ENCODE results near the gene HLA-DOA. TPM values are rescaled to one million over a fixed set of nuclear protein-coding genes. Genes with fewer than 3 reads are reported as not detected.

Gene HLA-DOA
- polyA plus RNA-seq, 1 donor (not counting 4 experiments of a cell fraction or from before 2014, with no cell fraction given): not detected

DNA sequence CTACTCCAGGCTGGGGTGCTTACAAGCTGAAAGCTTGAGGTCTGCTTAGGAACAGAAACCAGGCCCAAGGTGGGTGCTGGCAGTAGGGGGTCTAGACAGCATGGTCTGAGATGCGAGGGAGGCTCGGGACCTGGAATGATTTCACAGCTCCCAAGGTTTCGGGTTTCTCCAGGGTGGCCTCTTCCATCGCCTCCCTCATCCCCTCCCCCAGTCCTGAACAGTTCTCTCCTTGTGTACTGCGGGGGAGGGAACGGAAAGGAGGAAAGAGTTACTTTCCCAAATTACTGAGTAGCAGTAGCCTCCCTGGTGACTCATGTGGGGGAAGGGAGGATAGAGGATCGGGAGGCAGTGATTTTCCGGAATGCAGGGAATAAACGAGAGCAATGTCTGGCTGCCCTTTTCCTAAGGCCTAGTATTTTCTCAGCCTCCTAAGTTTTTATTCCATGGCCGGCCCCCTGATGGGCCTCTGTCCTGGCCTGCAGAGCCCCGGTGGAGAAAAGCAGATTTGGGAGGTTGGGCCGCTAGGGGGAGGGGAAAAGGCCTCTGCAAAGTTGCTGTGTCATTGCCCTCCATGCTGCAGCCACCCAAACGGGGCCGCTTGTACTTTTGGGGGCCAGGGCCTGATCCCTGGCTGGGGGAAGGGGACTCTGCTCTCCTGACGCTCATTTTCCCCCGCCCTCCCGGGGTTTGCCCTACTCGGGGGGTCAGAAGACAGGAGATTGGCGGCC is 39.5 kb downstream of the HLA-DOA start:
- dilution Hi-C loops (cut with MboI; ENCODE audit: extremely low pct_ligation_motif_present, low sequenced_read_pairs): no loop called here
- peaks cover 39% of the 10 kb centered on the region for H3K79me2 ChIP-seq (ENCODE audit: control insufficient read depth, insufficient read depth, low read length)
- H3K4me3 ChIP-seq (ENCODE audit: control insufficient read depth in 2 of 3, extremely low read depth in 1 of 3, insufficient read depth in 2 of 3, low read depth in 1 of 3, low read length in 3 of 3): peak overlapping the region; percentile 58 to 87 (median 74)
- no peak overlapping the region for H2AFZ ChIP-seq (ENCODE audit: control insufficient read depth, low read length)
- peaks cover 26% of the 10 kb centered on the region for H4K20me1 ChIP-seq (ENCODE audit: control insufficient read depth, extremely low read depth, insufficient read depth, low read length)
- H3K27ac ChIP-seq (ENCODE audit: control insufficient read depth, insufficient read depth, low read length): peak overlapping the region; percentile 100
- peak overlapping the region; percentile 74 for H3K4me2 ChIP-seq (ENCODE audit: control insufficient read depth, extremely low read depth, insufficient read depth, low read depth, low read length)
- no peak for FAIRE-seq
- H3K27me3 ChIP-seq (ENCODE audit: control insufficient read depth, extremely low read depth, insufficient read depth, low read length): no peaks in the 10 kb centered on the region
- no peak for TF ChIP-seq EZH2 (IDR thresholded peaks at IDR 0.05; ENCODE audit: low read length)
- peak in 2 of 3 experiments; percentile 16 to 31 for TF ChIP-seq CTCF (optimal IDR thresholded peaks at IDR 0.05 in 1 of 3, IDR thresholded peaks at IDR 0.05 in 1 of 3, conservative IDR thresholded peaks at IDR 0.05 in 1 of 3; ENCODE audit: extremely low read depth in 1 of 3, insufficient read depth in 2 of 3, low read length in 3 of 3)
- H3K36me3 ChIP-seq (ENCODE audit: control insufficient read depth in 2 of 2, extremely low read depth in 1 of 2, insufficient read depth in 2 of 2, low read length in 2 of 2): peaks cover 19 to 28% of the 10 kb centered on the region in 2 experiments
- peak overlapping the region; percentile 100 for H3K9ac ChIP-seq (ENCODE audit: control insufficient read depth, extremely low read depth, insufficient read depth, low read length)
- no peak for DNase-seq (ENCODE audit: low read depth, low spot score)
- peaks cover 11% of the 10 kb centered on the region for H3K4me1 ChIP-seq (ENCODE audit: control insufficient read depth, extremely low read depth, insufficient read depth, low read length)
- H3K9me1 ChIP-seq (ENCODE audit: control insufficient read depth, extremely low read depth, insufficient read depth, low read length): no peaks in the 10 kb centered on the region
- no peaks in the 10 kb centered on the region for H3K9me3 ChIP-seq (ENCODE audit: control insufficient read depth, low read depth, low read length)

GRCh38 chr6:32968867-32969684 is 40.3 kb downstream of the HLA-DOA start:
- TF ChIP-seq EZH2 (IDR thresholded peaks at IDR 0.05; ENCODE audit: low read length) (no peak), CTCF (optimal IDR thresholded peaks at IDR 0.05 in 1 of 3, IDR thresholded peaks at IDR 0.05 in 1 of 3, conservative IDR thresholded peaks at IDR 0.05 in 1 of 3; ENCODE audit: extremely low read depth in 1 of 3, insufficient read depth in 2 of 3, low read length in 3 of 3) (peak in 2 of 3 experiments; percentile 12 to 36)
- dilution Hi-C loops (cut with MboI; ENCODE audit: extremely low pct_ligation_motif_present, low sequenced_read_pairs): no loop called here
- Histone ChIP-seq H3K9me1 (ENCODE audit: control insufficient read depth, extremely low read depth, insufficient read depth, low read length) (no peaks in the 10 kb centered on the region), H3K4me3 (ENCODE audit: control insufficient read depth in 2 of 3, extremely low read depth in 1 of 3, insufficient read depth in 2 of 3, low read depth in 1 of 3, low read length in 3 of 3) (peak overlapping the region; percentile 58 to 87 (median 74)), H3K27ac (ENCODE audit: control insufficient read depth, insufficient read depth, low read length) (peak overlapping the region; percentile 100), H2AFZ (ENCODE audit: control insufficient read depth, low read length) (no peak overlapping the region), H3K36me3 (ENCODE audit: control insufficient read depth in 2 of 2, extremely low read depth in 1 of 2, insufficient read depth in 2 of 2, low read length in 2 of 2) (peaks cover 12 to 20% of the 10 kb centered on the region in 2 experiments), H3K9me3 (ENCODE audit: control insufficient read depth, low read depth, low read length) (no peaks in the 10 kb centered on the region), H3K4me1 (ENCODE audit: control insufficient read depth, extremely low read depth, insufficient read depth, low read length) (peaks cover 8% of the 10 kb centered on the region), H3K27me3 (ENCODE audit: control insufficient read depth, extremely low read depth, insufficient read depth, low read length) (no peaks in the 10 kb centered on the region), H3K79me2 (ENCODE audit: control insufficient read depth, insufficient read depth, low read length) (peaks cover 31% of the 10 kb centered on the region), H3K9ac (ENCODE audit: control insufficient read depth, extremely low read depth, insufficient read depth, low read length) (peak overlapping the region; percentile 100), H4K20me1 (ENCODE audit: control insufficient read depth, extremely low read depth, insufficient read depth, low read length) (peaks cover 18% of the 10 kb centered on the region), H3K4me2 (ENCODE audit: control insufficient read depth, extremely low read depth, insufficient read depth, low read depth, low read length) (peak overlapping the region; percentile 74)
- no peak for DNase-seq (ENCODE audit: low read depth, low spot score)
- no peak for FAIRE-seq

Data from keratinocyte (primary cell).